ENCODE results near the gene ZDHHC23. TPM values are rescaled to one million over a fixed set of nuclear protein-coding genes. Genes with fewer than 3 reads are reported as not detected.

Gene ZDHHC23, protein sequence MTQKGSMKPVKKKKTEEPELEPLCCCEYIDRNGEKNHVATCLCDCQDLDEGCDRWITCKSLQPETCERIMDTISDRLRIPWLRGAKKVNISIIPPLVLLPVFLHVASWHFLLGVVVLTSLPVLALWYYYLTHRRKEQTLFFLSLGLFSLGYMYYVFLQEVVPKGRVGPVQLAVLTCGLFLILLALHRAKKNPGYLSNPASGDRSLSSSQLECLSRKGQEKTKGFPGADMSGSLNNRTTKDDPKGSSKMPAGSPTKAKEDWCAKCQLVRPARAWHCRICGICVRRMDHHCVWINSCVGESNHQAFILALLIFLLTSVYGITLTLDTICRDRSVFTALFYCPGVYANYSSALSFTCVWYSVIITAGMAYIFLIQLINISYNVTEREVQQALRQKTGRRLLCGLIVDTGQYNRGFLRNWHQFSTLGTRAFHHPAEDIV
- total RNA-seq: 7.4 TPM
- polyA plus RNA-seq: 1 to 10 TPM in 1 of 4 donors, under 1 TPM in 3; 0.49 to 2.1 (median 0.63) TPM

DNA sequence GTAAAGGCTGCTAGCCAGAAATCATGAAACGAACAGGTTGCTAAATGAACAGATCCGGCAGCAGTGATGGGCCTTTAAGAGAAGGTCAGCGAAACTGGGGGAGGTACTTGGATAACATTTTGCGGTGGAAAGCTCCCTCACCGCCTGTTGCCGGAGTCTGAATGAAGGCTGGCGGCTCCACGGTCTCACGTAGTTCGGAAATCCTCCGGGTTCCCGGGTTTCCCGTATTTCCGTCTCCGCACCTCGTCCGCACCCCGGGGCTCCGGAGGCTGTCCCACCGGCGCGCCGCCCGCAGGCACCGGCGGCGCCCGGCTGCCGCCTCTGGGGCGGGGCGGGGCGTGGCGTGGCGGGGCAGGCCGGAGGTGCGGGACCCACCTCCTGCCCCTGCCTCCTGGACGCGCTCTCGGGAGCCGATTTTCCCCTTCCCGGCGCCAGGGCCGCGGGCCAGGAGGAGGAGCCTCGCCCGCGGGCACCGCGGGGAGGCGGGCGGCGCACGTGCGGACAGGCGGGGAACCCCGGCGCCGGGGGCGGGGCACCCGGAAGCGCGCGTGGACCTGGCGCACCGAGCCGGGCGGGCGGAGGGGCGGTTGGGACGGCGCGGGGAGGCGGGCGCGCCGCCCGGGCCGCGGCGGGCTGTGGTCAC, at the start of gene ZDHHC23:
Gene ZDHHC23, plus strand, starts transcription at position 642 of the 643 bp plus-strand sequence. CDS start 790 bp downstream, outside the sequence.
- DNase-seq (peak; percentile 62 to 73 (median 70)), ATAC-seq (ENCODE audit: low read depth in 2 of 2) (peak; percentile 80)
- no peaks in the 10 kb centered on the region for H3K9me3 ChIP-seq (ENCODE audit: control insufficient read depth in 2 of 2, low read length in 2 of 2)
- H3K4me3 ChIP-seq (ENCODE audit: low read depth, low read length): peak within 1 kb of the TSS; percentile 75
- peak within 1 kb of the TSS; percentile 81 to 87 (median 84) for H3K4me3 Mint-ChIP-seq
- peaks cover 17% of the 10 kb centered on the region for H3K27me3 ChIP-seq (ENCODE audit: control insufficient read depth, insufficient read depth, low read length)
- peaks cover 0 to 3% (median 0%) of the 10 kb centered on the region in 7 donors for H3K9me3 Mint-ChIP-seq
- no peaks in the 10 kb centered on the region for H3K36me3 ChIP-seq (ENCODE audit: control insufficient read depth, insufficient read depth, low read length)
- H3K36me3 Mint-ChIP-seq: no peaks in the 10 kb centered on the region
- peak within 1 kb of the TSS; percentile 20 for H3K27ac ChIP-seq (ENCODE audit: insufficient read depth, low read length, poor library complexity, severe bottlenecking)
- H3K27ac Mint-ChIP-seq: peak within 1 kb of the TSS in 2 of 3 donors; percentile 43 to 59
- peaks cover 14% of the 10 kb centered on the region for H3K4me1 ChIP-seq (ENCODE audit: control insufficient read depth, insufficient read depth, low read length, poor library complexity, severe bottlenecking)
- H3K4me1 Mint-ChIP-seq: peaks cover 4 to 16% (median 8%) of the 10 kb centered on the region in 4 donors
- peaks cover 31% of the 10 kb centered on the region for H3K27me3 Mint-ChIP-seq

DNA sequence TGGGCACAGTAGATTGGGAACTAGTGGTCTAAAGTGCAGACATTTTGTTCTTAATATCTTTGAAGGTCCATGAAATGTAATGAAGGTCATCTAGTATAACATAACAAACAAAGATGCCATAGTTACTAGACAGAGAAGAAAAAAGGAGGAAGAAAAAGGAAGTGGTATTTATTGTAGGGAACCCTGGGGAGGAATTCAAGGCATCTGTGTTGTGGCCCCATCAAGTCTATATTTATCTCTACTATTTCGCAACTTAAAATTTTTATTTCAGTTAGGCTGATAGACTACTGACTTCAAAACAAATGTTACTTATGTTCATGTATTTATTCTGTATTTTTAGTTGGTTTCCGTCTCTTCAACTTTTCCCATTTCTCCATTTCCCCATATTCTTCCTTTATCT, 48.9 kb upstream of the ZDHHC23 start:
- ATAC-seq (ENCODE audit: low read depth in 2 of 2) (no peak), DNase-seq (no peak)
- peaks cover 9% of the 10 kb centered on the region for H3K27me3 ChIP-seq (ENCODE audit: control insufficient read depth, insufficient read depth, low read length)
- Mint-ChIP-seq H3K27me3 (peaks cover 5% of the 10 kb centered on the region), H3K36me3 (no peaks in the 10 kb centered on the region), H3K4me1 (peaks cover 0 to 6% (median 5%) of the 10 kb centered on the region in 4 donors), H3K9me3 (peaks cover 0 to 1% (median 0%) of the 10 kb centered on the region in 7 donors), H3K4me3 (no peak overlapping the region), H3K27ac (no peak overlapping the region)
- H3K4me1 ChIP-seq (ENCODE audit: control insufficient read depth, insufficient read depth, low read length, poor library complexity, severe bottlenecking): no peaks in the 10 kb centered on the region
- H3K36me3 ChIP-seq (ENCODE audit: control insufficient read depth, insufficient read depth, low read length): no peaks in the 10 kb centered on the region
- no peak overlapping the region for H3K4me3 ChIP-seq (ENCODE audit: low read depth, low read length)
- H3K27ac ChIP-seq (ENCODE audit: insufficient read depth, low read length, poor library complexity, severe bottlenecking): no peak overlapping the region
- H3K9me3 ChIP-seq (ENCODE audit: control insufficient read depth in 2 of 2, low read length in 2 of 2): no peaks in the 10 kb centered on the region

DNA sequence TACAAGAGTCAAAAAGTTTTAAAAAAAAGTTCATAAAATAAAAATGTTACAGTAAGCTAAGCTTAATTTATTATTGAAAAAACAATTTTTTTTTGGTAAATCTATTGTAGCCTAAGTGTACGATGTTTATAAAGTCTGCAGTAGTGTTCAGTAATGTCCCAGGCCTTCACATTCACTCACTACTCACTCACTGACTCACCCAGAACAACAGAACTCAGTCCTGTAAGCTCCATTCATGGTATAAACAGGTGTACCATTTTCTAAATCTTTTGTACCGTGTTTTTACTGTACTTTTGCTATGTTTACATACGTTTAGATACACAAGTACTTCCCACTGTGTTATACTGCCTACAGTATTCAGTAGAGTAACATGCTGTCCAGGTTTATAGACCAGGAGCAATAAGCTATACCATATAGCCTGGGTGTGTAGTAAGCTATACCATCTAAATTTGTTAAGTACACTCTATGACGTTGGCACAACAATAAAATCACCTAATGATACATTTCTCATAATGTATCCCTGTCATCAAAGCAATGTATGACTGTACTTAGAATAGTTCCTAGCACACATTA, 41.2 kb upstream of the ZDHHC23 start:
- Histone ChIP-seq H3K36me3 (ENCODE audit: control insufficient read depth, insufficient read depth, low read length) (no peaks in the 10 kb centered on the region), H3K27me3 (ENCODE audit: control insufficient read depth, insufficient read depth, low read length) (peaks cover 10% of the 10 kb centered on the region), H3K27ac (ENCODE audit: insufficient read depth, low read length, poor library complexity, severe bottlenecking) (no peak overlapping the region), H3K9me3 (ENCODE audit: control insufficient read depth in 2 of 2, low read length in 2 of 2) (no peaks in the 10 kb centered on the region), H3K4me3 (ENCODE audit: low read depth, low read length) (no peak overlapping the region), H3K4me1 (ENCODE audit: control insufficient read depth, insufficient read depth, low read length, poor library complexity, severe bottlenecking) (no peaks in the 10 kb centered on the region)
- Mint-ChIP-seq H3K4me1 (no peaks in the 10 kb centered on the region), H3K9me3 (no peaks in the 10 kb centered on the region), H3K27me3 (peaks cover 5% of the 10 kb centered on the region), H3K4me3 (no peak overlapping the region), H3K27ac (no peak overlapping the region), H3K36me3 (no peaks in the 10 kb centered on the region)
- no peak for DNase-seq
- no peak for ATAC-seq (ENCODE audit: low read depth in 2 of 2)

DNA sequence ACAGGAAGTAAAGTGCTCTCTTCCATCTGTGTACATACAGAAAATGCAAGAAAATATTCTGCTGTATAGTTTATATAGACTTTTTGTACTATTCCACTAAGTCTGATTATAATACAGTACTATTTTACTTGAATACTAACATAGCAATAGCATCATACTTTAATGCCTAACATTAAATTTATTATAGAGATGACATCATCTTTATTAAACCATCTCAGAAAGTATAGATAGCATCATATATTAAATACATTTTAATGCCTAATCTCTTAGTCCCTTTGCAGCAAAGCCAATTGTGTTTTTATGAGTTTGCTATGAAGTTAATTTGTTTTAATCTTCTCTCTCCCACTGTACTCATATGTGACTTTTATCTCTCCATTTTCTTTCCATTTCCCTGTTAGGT, 39.7 kb upstream of the ZDHHC23 start:
- Histone ChIP-seq H3K4me3 (ENCODE audit: low read depth, low read length) (no peak overlapping the region), H3K27ac (ENCODE audit: insufficient read depth, low read length, poor library complexity, severe bottlenecking) (no peak overlapping the region), H3K9me3 (ENCODE audit: control insufficient read depth in 2 of 2, low read length in 2 of 2) (no peaks in the 10 kb centered on the region), H3K4me1 (ENCODE audit: control insufficient read depth, insufficient read depth, low read length, poor library complexity, severe bottlenecking) (no peaks in the 10 kb centered on the region), H3K36me3 (ENCODE audit: control insufficient read depth, insufficient read depth, low read length) (no peaks in the 10 kb centered on the region), H3K27me3 (ENCODE audit: control insufficient read depth, insufficient read depth, low read length) (peaks cover 8% of the 10 kb centered on the region)
- no peak overlapping the region for H3K4me3 Mint-ChIP-seq
- H3K27ac Mint-ChIP-seq: no peak overlapping the region
- H3K27me3 Mint-ChIP-seq: peaks cover 4% of the 10 kb centered on the region
- DNase-seq (no peak), ATAC-seq (ENCODE audit: low read depth in 2 of 2) (no peak)
- no peaks in the 10 kb centered on the region for H3K9me3 Mint-ChIP-seq
- peaks cover 2 to 6% (median 6%) of the 10 kb centered on the region in 4 donors for H3K4me1 Mint-ChIP-seq
- H3K36me3 Mint-ChIP-seq: no peaks in the 10 kb centered on the region

DNA sequence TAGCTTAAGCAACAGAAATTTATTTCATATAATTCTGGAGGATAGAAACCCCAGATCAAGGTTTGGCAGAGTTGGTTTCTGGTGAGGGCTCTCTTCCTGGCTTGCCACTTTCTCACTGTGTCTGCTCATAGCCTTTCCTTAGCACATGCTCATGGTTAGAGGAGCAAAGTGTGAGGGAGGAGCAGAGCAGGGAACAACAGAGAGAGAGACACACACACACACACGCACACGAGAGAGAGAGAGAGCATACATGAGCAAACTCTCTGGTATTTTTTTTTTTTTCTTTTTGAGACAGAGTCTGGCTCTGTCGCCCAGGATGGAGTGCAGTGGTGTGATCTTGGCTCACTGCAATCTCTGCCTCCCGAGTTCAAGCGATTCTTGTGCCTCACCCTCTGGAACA, 36.8 kb upstream of the ZDHHC23 start:
- no peaks in the 10 kb centered on the region for H3K27me3 Mint-ChIP-seq
- H3K9me3 Mint-ChIP-seq: no peaks in the 10 kb centered on the region
- H3K36me3 Mint-ChIP-seq: no peaks in the 10 kb centered on the region
- Histone ChIP-seq H3K4me3 (ENCODE audit: low read depth, low read length) (no peak overlapping the region), H3K4me1 (ENCODE audit: control insufficient read depth, insufficient read depth, low read length, poor library complexity, severe bottlenecking) (no peaks in the 10 kb centered on the region), H3K36me3 (ENCODE audit: control insufficient read depth, insufficient read depth, low read length) (no peaks in the 10 kb centered on the region), H3K27ac (ENCODE audit: insufficient read depth, low read length, poor library complexity, severe bottlenecking) (no peak overlapping the region), H3K9me3 (ENCODE audit: control insufficient read depth in 2 of 2, low read length in 2 of 2) (no peaks in the 10 kb centered on the region), H3K27me3 (ENCODE audit: control insufficient read depth, insufficient read depth, low read length) (peaks cover 5% of the 10 kb centered on the region)
- ATAC-seq (ENCODE audit: low read depth in 2 of 2): no peak
- DNase-seq: no peak
- no peak overlapping the region for H3K4me3 Mint-ChIP-seq
- H3K4me1 Mint-ChIP-seq: peaks cover 2 to 7% (median 6%) of the 10 kb centered on the region in 4 donors
- H3K27ac Mint-ChIP-seq: peak overlapping the region in 1 of 3 donors; percentile 26

DNA sequence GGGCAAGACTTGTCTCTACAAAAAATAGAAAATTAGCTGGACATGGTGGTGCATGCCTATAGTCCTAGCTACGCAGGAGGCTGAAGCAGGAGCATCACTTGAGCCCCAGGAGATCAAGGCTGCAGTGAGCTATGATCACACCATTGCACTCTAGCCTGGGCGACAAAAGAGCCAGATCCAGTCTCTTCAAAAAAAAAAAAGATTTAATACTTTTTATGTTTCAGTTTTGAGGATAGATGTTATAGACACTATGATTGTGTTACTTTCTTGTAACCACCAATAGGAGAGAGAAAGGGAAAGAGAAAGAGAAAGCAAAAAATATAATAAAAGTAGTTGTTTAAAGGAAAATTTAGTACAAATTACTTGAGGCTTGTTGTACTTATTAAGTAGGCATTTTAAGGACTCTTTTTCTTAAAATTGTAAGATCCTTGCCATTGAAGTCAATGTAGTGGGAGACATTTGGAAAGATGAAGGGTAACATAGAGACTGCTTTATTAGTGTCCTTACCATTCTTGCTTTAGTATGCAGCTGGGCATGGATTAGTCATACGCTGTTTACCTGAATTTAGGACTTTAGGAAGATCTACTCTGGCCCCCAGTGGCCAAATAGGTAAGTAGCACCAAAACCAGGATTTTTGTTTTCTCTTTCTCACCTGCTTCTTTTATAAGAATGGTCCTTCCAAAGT, 35.1 kb upstream of the ZDHHC23 start:
- Histone ChIP-seq H3K9me3 (ENCODE audit: control insufficient read depth in 2 of 2, low read length in 2 of 2) (no peaks in the 10 kb centered on the region), H3K27me3 (ENCODE audit: control insufficient read depth, insufficient read depth, low read length) (peaks cover 2% of the 10 kb centered on the region), H3K27ac (ENCODE audit: insufficient read depth, low read length, poor library complexity, severe bottlenecking) (no peak overlapping the region), H3K4me3 (ENCODE audit: low read depth, low read length) (peak overlapping the region; percentile 61), H3K36me3 (ENCODE audit: control insufficient read depth, insufficient read depth, low read length) (no peaks in the 10 kb centered on the region), H3K4me1 (ENCODE audit: control insufficient read depth, insufficient read depth, low read length, poor library complexity, severe bottlenecking) (no peaks in the 10 kb centered on the region)
- peak overlapping the region in 2 of 3 donors; percentile 29 to 66 for H3K27ac Mint-ChIP-seq
- H3K9me3 Mint-ChIP-seq: no peaks in the 10 kb centered on the region
- peaks cover 2 to 7% (median 6%) of the 10 kb centered on the region in 4 donors for H3K4me1 Mint-ChIP-seq
- peak overlapping the region in 2 of 4 donors; percentile 3 to 56 for H3K4me3 Mint-ChIP-seq
- ATAC-seq (ENCODE audit: low read depth in 2 of 2) (peak; percentile 86 to 87), DNase-seq (peak; percentile 9 to 81 (median 36))
- no peaks in the 10 kb centered on the region for H3K27me3 Mint-ChIP-seq
- H3K36me3 Mint-ChIP-seq: no peaks in the 10 kb centered on the region

DNA sequence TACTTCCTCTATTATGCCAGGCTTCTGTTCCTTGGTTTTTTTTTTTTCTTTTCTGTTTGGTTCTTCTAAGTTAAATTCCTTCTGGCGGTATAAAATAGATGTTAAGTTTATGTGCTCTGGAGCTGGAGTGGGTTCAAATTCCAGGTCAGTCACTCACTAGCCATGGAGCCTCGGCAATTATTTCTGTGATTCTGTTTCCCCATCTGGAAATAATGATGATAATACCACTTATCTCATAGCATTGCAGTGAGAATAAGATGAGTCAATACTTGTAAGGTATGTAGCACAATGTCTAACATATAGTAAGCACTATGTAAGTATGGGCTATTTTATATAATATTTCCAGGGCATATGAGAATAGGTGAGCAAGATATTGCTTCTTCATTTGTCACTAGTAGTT, 33.2 kb upstream of the ZDHHC23 start:
- Histone ChIP-seq H3K27me3 (ENCODE audit: control insufficient read depth, insufficient read depth, low read length) (no peaks in the 10 kb centered on the region), H3K9me3 (ENCODE audit: control insufficient read depth in 2 of 2, low read length in 2 of 2) (no peaks in the 10 kb centered on the region), H3K36me3 (ENCODE audit: control insufficient read depth, insufficient read depth, low read length) (no peaks in the 10 kb centered on the region), H3K27ac (ENCODE audit: insufficient read depth, low read length, poor library complexity, severe bottlenecking) (no peak overlapping the region), H3K4me3 (ENCODE audit: low read depth, low read length) (no peak overlapping the region), H3K4me1 (ENCODE audit: control insufficient read depth, insufficient read depth, low read length, poor library complexity, severe bottlenecking) (no peaks in the 10 kb centered on the region)
- peaks cover 2 to 7% (median 6%) of the 10 kb centered on the region in 4 donors for H3K4me1 Mint-ChIP-seq
- no peaks in the 10 kb centered on the region for H3K27me3 Mint-ChIP-seq
- H3K4me3 Mint-ChIP-seq: peak overlapping the region in 1 of 4 donors; percentile 6
- DNase-seq (no peak), ATAC-seq (ENCODE audit: low read depth in 2 of 2) (no peak)
- H3K27ac Mint-ChIP-seq: no peak overlapping the region
- no peaks in the 10 kb centered on the region for H3K9me3 Mint-ChIP-seq
- H3K36me3 Mint-ChIP-seq: no peaks in the 10 kb centered on the region
